Neural crest cell (in vitro differentiated cells): ENCODE measurements around the gene MUC3A. TPM values are rescaled to one million over a fixed set of nuclear protein-coding genes. Genes with fewer than 3 reads are reported as not detected.
A peak's percentile ranks its signal among the peaks of the same experiment; 100 is the strongest.

Source experiments
- DNase-seq: peaks from one replicate; pipeline ENCODE4 v3.0.0; 2021; ENCODE audit warnings: low read depth, mixed read lengths, low spot score
- H3K27ac Mint-ChIP-seq: one replicate; pipeline ENCODE4 v1.8.0; 2021; ENCODE audit warnings: mild to moderate bottlenecking, mixed read lengths; ENCODE audit not compliant: unreplicated experiment
- H3K27me3 Mint-ChIP-seq: 2 replicates; pipeline ENCODE4 v1.8.0; 2021; ENCODE audit warnings: low read depth, mild to moderate bottlenecking, mixed read lengths
- H3K36me3 Mint-ChIP-seq: 2 replicates; pipeline ENCODE4 v1.8.0; 2021; ENCODE audit warnings: low read depth, mild to moderate bottlenecking, mixed read lengths
- H3K4me1 Mint-ChIP-seq: 2 replicates; pipeline ENCODE4 v1.8.0; 2021; ENCODE audit warnings: mixed read lengths
- H3K4me3 Mint-ChIP-seq: one replicate; pipeline ENCODE4 v1.8.0; 2021; ENCODE audit warnings: mild to moderate bottlenecking, mixed read lengths
- H3K9me3 Mint-ChIP-seq: 2 replicates; pipeline ENCODE4 v1.8.0; 2021; ENCODE audit warnings: mixed read lengths
- CTCF ChIP-seq: fragments of 200-600 bp; sonication (generic); conservative IDR thresholded peaks from 2 replicates; pipeline ENCODE4 v1.5.0; 2021; ENCODE audit warnings: antibody characterized with exemption, mild to moderate bottlenecking
- total RNA-seq: library from RNA; stranded (reverse); gene quantifications from 2 replicates; pipeline ENCODE4 v1.2.1, GENCODE V29; 2021

The MUC3A gene
- total RNA-seq, 1 donor from 2014 or later = 0.16 TPM

- Mint-ChIP-seq H3K4me1 (peaks cover 23% of the 10 kb centered on the region), H3K27me3 (no peaks in the 10 kb centered on the region), H3K27ac (peak overlapping the region; percentile 97), H3K4me3 (peak overlapping the region; percentile 83), H3K9me3 (no peaks in the 10 kb centered on the region), H3K36me3 (no peaks in the 10 kb centered on the region)
- TF ChIP-seq CTCF = no peak
- DNase-seq = peak; percentile 55
Observed at GRCh38 chr7:101017064-101017777, 67.9 kb downstream of the MUC3A start.

Other genes with a start within 250 kb of the MUC3A start
- 64.1 and 67.9 TPM in 2 replicates for gene POP7, start 243.4 kb upstream of the MUC3A start, total RNA-seq
- gene EPO, start 229.1 kb upstream of the MUC3A start, total RNA-seq = 0.23 and 0.30 TPM in 2 replicates
- not detected in 2 replicates for gene ZAN, start 215.9 kb upstream of the MUC3A start, total RNA-seq
- 80.4 and 84.5 TPM in 2 replicates for gene EPHB4, start 122.0 kb upstream of the MUC3A start, total RNA-seq
- gene SLC12A9, start 96.8 kb upstream of the MUC3A start, total RNA-seq = 25.2 and 27.7 TPM in 2 replicates
- gene TRIP6, start 82.1 kb upstream of the MUC3A start, total RNA-seq = 34.8 and 39.7 TPM in 2 replicates
- 330 and 356 TPM in 2 replicates for gene SRRT, start 74.4 kb upstream of the MUC3A start, total RNA-seq
- 4.4 and 4.6 TPM in 2 replicates for gene UFSP1, start 59.8 kb upstream of the MUC3A start, total RNA-seq
- gene ACHE, start 53.6 kb upstream of the MUC3A start, total RNA-seq = 1.7 and 2.0 TPM in 2 replicates
- gene MUC12, start 20.0 kb downstream of the MUC3A start, total RNA-seq = 4.9 and 7.8 TPM in 2 replicates
- gene MUC17, start 70.5 kb downstream of the MUC3A start, total RNA-seq = not detected in 2 replicates
- gene TRIM56, start 135.9 kb downstream of the MUC3A start, total RNA-seq = 16.0 and 17.2 TPM in 2 replicates
- 0.07 TPM in 1 of 2 replicates, not detected in the other for gene SERPINE1, start 177.6 kb downstream of the MUC3A start, total RNA-seq
- gene AP1S1, start 204.9 kb downstream of the MUC3A start, total RNA-seq = 78.8 and 90.1 TPM in 2 replicates
- 8.7 and 9.1 TPM in 2 replicates for gene VGF, start 216.0 kb downstream of the MUC3A start, total RNA-seq
- 0.70 and 1.7 TPM in 2 replicates for gene NAT16, start 230.8 kb downstream of the MUC3A start, total RNA-seq